Measurements from ENCODE around the gene CNTNAP2.

CNTNAP2 gene

DNA sequence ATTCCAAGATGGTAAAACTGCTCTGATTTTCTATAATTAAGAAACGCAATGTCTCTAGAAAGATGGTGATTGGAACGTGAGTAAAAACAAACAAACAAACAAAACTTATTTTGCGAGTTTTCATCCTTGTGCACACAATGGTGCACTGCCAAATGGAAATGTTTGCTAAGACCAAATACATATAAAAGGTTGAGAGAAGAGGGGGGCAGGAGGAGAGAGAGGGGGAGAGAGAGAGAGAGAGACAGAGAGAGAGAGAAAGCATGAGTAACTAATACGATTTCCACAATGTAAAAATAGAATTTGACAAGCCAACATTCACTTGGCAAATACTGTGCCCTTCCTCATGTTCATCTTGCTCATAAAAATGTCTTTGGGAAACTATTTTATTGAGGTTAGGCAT is 375.4 kb downstream of the CNTNAP2 start:
- H3K9me3 ChIP-seq (replicated peaks in 1 of 11): peaks cover 14 to 27% (median 19%) of the 10 kb centered on the region in 11 experiments; a peak in 20 of 22 replicates
- no peak overlapping the region for H3K4me2 ChIP-seq
- 0 out of 22 replicates have a peak, but pooled peaks cover 0 to 3% (median 0%) of the 10 kb centered on the region in 11 experiments for H3K36me3 ChIP-seq
- H3K9ac ChIP-seq: no peak overlapping the region
- H3K4me1 ChIP-seq: no peaks in the 10 kb centered on the region
- no peak for TF ChIP-seq Cebpa-rat (IDR thresholded peaks at IDR 0.05)
- H3K27me3 ChIP-seq: no peaks in the 10 kb centered on the region
- no peak overlapping the region for H3K4me3 ChIP-seq
- no peak overlapping the region for H3K27ac ChIP-seq
- H4K20me1 ChIP-seq: no peaks in the 10 kb centered on the region

DNA sequence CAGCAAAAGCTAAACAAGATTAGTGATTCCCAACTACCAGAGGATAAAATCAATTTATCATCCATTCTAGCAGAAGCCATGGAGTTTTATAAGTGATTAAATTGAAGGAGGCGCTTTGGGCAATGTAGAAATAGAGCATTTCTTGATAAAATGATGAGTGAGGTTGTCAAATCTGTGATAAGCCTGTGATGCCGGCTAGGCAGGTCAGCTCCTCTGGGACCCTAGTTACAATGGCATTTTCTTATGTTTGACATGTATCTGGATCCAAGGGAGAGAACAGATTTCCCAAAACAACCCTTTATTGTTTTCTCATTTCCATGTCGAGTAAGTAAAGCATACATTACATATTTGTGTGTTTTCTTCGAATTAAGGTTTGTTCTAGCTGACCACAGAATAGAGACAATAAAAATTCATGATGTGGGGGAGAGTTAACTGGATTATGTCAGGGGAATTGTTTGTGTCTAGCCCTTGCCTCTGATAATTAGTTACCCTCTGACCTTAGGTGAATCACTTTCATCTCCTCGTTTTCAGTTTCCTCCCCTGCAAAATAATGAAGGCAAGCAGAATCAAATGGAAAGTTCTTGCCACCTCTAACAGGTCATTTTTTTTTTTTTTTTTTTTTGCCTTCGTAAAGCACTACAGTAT is 378.5 kb downstream of the CNTNAP2 start:
- Histone ChIP-seq H3K27ac (no peak overlapping the region), H3K4me3 (no peak overlapping the region), H3K36me3 (no peaks in the 10 kb centered on the region), H3K9me3 (replicated peaks in 1 of 11) (peaks cover 2 to 12% (median 4%) of the 10 kb centered on the region in 11 experiments; a peak in 16 of 22 replicates), H3K9ac (no peak overlapping the region), H4K20me1 (no peaks in the 10 kb centered on the region), H3K4me2 (no peak overlapping the region), H3K27me3 (no peaks in the 10 kb centered on the region), H3K4me1 (no peaks in the 10 kb centered on the region)
- no peak for TF ChIP-seq Cebpa-rat (IDR thresholded peaks at IDR 0.05)

DNA sequence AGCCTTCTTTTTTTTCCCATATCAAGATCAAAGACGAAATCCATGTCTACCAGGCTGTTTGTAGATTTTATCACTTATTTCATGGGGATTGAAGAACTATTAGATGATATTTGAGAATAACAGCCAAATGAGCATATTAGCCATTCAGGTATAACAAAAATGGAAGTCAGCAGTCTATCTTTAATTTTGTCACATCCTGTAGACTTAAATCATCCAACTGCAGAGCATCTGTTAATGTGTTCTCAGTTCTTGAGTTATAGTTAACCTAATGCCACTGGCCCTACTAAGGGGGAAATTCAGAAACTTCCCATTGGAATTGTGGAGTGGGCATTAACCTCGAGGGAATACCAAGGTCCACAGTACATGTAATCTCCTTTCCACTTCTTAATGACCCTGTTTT is 380.1 kb downstream of the CNTNAP2 start:
- Histone ChIP-seq H3K27ac (no peak overlapping the region), H3K4me3 (no peak overlapping the region), H3K4me2 (no peak overlapping the region), H3K4me1 (no peaks in the 10 kb centered on the region), H3K36me3 (no peaks in the 10 kb centered on the region), H3K9me3 (replicated peaks in 1 of 11) (peaks cover 6 to 18% (median 10%) of the 10 kb centered on the region in 11 experiments; a peak in 15 of 22 replicates), H4K20me1 (no peaks in the 10 kb centered on the region), H3K27me3 (no peaks in the 10 kb centered on the region), H3K9ac (no peak overlapping the region)
- TF ChIP-seq Cebpa-rat (IDR thresholded peaks at IDR 0.05): no peak

DNA sequence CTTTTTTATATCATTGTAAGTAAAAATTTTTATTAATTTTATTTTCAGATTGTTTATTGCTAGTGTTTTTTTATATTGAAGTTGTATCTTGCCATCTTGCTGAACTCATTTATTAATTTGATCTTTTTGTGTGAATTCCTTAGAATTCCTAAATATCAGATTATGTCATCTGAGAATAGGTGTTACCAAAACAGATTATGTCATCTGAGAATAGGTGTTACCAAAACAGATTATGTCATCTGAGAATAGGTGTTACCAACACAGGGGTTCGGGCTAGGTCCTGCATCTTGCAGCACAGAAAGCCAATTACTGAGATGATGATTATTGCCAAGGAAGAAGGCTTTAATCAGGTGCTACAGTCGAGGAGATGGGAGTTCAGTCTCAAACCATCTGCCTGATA is 383.4 kb downstream of the CNTNAP2 start:
- Histone ChIP-seq H3K27me3 (no peaks in the 10 kb centered on the region), H3K9ac (no peak overlapping the region), H3K36me3 (no peaks in the 10 kb centered on the region; a peak in 3 of 22 replicates), H3K9me3 (replicated peaks in 1 of 11) (peaks cover 27 to 46% (median 34%) of the 10 kb centered on the region in 11 experiments), H3K4me3 (no peak overlapping the region), H4K20me1 (no peaks in the 10 kb centered on the region), H3K27ac (no peak overlapping the region), H3K4me2 (no peak overlapping the region), H3K4me1 (no peaks in the 10 kb centered on the region)
- TF ChIP-seq Cebpa-rat (IDR thresholded peaks at IDR 0.05): no peak

DNA sequence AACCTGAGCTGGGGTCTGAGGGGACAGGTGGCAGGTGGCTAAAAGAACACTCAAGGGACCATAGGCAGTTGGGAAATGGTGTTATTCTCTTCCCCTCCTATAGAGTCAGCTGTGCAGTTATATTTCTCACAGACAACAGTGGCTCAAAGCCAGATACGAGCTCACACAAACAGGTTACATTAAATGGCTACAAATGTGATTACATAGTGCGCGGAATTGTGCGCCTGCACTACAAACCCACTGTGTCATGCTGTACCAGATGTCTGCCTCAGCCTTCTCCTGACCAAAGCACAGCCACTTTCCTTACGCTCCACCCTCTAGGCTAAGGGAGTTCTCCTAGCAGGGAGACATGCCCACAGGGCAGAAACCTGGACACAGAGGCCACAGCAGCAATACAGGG is 387.2 kb downstream of the CNTNAP2 start:
- TF ChIP-seq Cebpa-rat (IDR thresholded peaks at IDR 0.05): no peak
- Histone ChIP-seq H3K27me3 (no peaks in the 10 kb centered on the region), H3K36me3 (no peaks in the 10 kb centered on the region; a peak in 3 of 22 replicates), H3K4me3 (no peak overlapping the region), H4K20me1 (no peaks in the 10 kb centered on the region), H3K9me3 (replicated peaks in 1 of 11) (peaks cover 51 to 76% (median 70%) of the 10 kb centered on the region in 11 experiments), H3K9ac (no peak overlapping the region), H3K27ac (no peak overlapping the region), H3K4me2 (no peak overlapping the region), H3K4me1 (no peaks in the 10 kb centered on the region)

DNA sequence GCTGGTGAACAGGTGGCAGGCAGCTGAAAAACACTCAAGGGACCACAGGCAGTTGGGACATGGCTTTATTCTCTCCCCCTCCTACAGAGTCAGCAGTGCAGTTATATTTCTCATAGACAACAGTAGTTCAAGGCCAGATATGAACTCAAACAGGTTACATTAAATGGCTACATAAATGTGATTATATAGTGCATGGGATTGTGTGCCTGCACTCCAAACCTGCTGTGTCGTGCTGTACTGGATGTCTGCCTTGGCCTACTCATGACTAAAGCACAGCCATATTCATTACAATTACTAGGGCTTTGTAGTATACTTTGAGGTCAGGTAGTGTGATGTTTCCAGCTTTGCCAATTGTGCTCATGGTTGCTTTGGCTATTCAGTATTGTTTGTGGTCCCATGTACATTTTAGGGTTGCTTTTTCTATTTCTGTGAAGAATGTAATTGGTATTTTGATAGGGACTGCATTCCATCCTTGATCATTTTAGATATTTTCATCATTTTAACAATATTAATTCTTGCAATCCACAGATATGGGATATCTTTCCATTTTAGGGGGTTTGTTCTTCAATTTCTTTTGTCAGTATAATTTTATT is 393.6 kb downstream of the CNTNAP2 start:
- TF ChIP-seq Cebpa-rat (IDR thresholded peaks at IDR 0.05): no peak
- peaks cover 63 to 94% (median 74%) of the 10 kb centered on the region in 11 experiments for H3K9me3 ChIP-seq (replicated peaks in 1 of 11)

DNA sequence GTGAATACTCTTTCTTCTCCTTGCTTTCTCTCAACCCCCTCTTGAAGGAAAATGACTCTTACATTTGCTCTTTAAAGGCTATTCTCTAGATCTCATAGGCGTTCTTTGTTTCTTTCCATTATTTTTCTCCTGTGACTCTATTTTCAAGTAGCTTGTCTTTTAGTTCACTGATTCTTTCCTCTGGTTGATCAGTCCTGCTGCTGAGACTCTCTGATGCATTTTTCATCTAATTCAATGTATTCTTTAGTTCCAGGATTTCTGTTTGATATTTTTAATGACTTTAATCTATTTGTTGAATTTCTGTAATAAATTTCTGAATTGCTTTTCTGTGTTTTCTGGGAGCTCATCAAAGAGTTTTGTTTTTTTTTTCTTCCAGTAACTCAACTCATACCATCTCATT is 397.7 kb downstream of the CNTNAP2 start:
- no peaks in the 10 kb centered on the region for H4K20me1 ChIP-seq
- H3K4me1 ChIP-seq: no peaks in the 10 kb centered on the region
- H3K27me3 ChIP-seq: no peaks in the 10 kb centered on the region
- H3K9me3 ChIP-seq (replicated peaks in 1 of 11): peaks cover 35 to 57% (median 42%) of the 10 kb centered on the region in 11 experiments
- no peak for TF ChIP-seq Cebpa-rat (IDR thresholded peaks at IDR 0.05)
- H3K9ac ChIP-seq: no peak overlapping the region
- H3K4me3 ChIP-seq: no peak overlapping the region
- H3K36me3 ChIP-seq: 0 out of 22 replicates have a peak, but pooled peaks cover 0 to 6% (median 0%) of the 10 kb centered on the region in 11 experiments
- no peak overlapping the region for H3K4me2 ChIP-seq
- no peak overlapping the region for H3K27ac ChIP-seq

More for the DNA sequence above, 393.6 kb downstream of the CNTNAP2 start:
- H3K4me1 ChIP-seq: no peaks in the 10 kb centered on the region
- H3K36me3 ChIP-seq: 0 out of 22 replicates have a peak, but pooled peaks cover 0 to 6% (median 0%) of the 10 kb centered on the region in 11 experiments
- H3K27ac ChIP-seq: no peak overlapping the region
- H3K27me3 ChIP-seq: no peaks in the 10 kb centered on the region
- H3K4me3 ChIP-seq: no peak overlapping the region
- no peak overlapping the region for H3K9ac ChIP-seq
- no peaks in the 10 kb centered on the region for H4K20me1 ChIP-seq
- no peak overlapping the region for H3K4me2 ChIP-seq

DNA sequence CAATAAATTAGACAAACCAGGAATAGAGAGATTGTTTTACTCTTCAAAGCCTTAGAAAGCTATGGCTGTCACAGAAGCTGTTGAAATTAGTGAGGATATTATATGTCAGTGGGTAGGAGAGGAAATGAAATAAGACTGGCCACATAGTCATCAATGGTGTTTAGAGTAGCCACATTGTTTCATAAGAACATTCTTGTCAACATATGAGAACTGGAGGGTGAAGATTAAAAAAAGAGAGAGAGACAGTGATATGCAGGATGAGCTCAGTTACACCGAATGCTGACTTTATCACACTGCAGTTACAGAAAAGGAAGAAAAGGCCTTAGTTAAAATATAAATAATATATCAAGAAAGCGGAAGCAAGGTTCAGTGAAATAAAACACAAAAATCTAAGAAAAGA is 412.0 kb downstream of the CNTNAP2 start:
- H3K9ac ChIP-seq: no peak overlapping the region
- H4K20me1 ChIP-seq: no peaks in the 10 kb centered on the region
- no peak overlapping the region for H3K27ac ChIP-seq
- no peak overlapping the region for H3K4me3 ChIP-seq
- H3K27me3 ChIP-seq: no peaks in the 10 kb centered on the region
- H3K4me2 ChIP-seq: no peak overlapping the region
- H3K36me3 ChIP-seq: no peaks in the 10 kb centered on the region
- TF ChIP-seq Cebpa-rat (IDR thresholded peaks at IDR 0.05): no peak
- H3K9me3 ChIP-seq (replicated peaks in 1 of 11): peaks cover 0 to 4% (median 0%) of the 10 kb centered on the region in 11 experiments; a peak in 1 of 22 replicates
- no peaks in the 10 kb centered on the region for H3K4me1 ChIP-seq

DNA sequence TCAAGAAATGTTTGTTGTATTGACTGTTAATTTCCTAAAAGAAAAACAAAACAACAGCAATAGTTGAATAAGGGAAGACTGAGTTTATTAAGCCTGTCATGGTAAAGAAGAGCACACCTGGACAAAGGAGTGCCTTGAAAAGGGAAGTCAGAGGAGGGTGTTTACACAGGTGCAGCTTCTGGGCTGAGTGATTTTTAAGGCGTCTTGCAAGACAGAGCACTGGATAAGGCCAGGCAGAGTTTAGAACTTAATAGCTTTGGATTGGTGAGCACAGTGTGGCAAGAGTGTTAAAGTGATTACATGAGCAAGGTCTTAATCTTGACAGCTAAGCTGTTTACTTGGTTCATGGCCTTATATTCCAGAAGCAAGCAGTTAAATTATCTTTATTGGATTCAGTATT is 423.2 kb downstream of the CNTNAP2 start:
- no peaks in the 10 kb centered on the region for H3K36me3 ChIP-seq
- no peaks in the 10 kb centered on the region for H4K20me1 ChIP-seq
- TF ChIP-seq Cebpa-rat (IDR thresholded peaks at IDR 0.05): no peak
- H3K4me1 ChIP-seq: no peaks in the 10 kb centered on the region
- no peak overlapping the region for H3K4me3 ChIP-seq
- H3K27ac ChIP-seq: no peak overlapping the region
- no peak overlapping the region for H3K9ac ChIP-seq
- no peaks in the 10 kb centered on the region for H3K9me3 ChIP-seq (replicated peaks in 1 of 11)
- no peaks in the 10 kb centered on the region for H3K27me3 ChIP-seq
- no peak overlapping the region for H3K4me2 ChIP-seq

- no peak overlapping the region for H3K9ac ChIP-seq
- H3K4me2 ChIP-seq: no peak overlapping the region
- no peak overlapping the region for H3K27ac ChIP-seq
- H3K4me3 ChIP-seq: no peak overlapping the region
- H3K4me1 ChIP-seq: no peaks in the 10 kb centered on the region
- no peaks in the 10 kb centered on the region for H3K27me3 ChIP-seq
- no peaks in the 10 kb centered on the region for H4K20me1 ChIP-seq
- H3K9me3 ChIP-seq (replicated peaks in 1 of 11): no peaks in the 10 kb centered on the region
- H3K36me3 ChIP-seq: no peaks in the 10 kb centered on the region
- TF ChIP-seq Cebpa-rat (IDR thresholded peaks at IDR 0.05): no peak
These were observed 425.5 kb downstream of the CNTNAP2 start for GRCh38 chr7:146542101-146542500.

Data from BLaER1 treated with 17β-estradiol and CSF1 and Interleukin-3, amounts not matched to agents 10 nM and 100 nM (cell line).